ENCODE measurements around the gene ZNF546.

Gene ZNF546

GRCh38 chr19:40056505-40056904 is 59.6 kb downstream of the ZNF546 start:
- no peak for DNase-seq

DNA sequence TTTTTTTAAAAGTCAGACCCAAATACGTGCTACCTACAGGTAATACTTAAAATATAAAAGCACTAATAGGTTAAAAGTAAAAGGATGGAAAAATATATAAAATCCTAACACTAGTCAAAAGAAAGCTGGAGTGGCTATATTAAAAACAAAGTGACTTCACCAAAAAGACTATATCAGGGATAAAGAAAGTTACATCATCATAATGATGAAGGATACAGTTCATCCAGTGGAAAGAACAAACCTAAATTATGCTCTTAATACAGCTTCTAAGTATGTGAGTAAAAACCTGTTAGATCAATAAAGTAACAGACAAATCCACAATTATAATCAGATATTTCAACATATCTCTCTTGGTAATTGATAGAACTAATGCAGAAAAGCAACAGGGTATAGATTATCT is 60.3 kb downstream of the ZNF546 start:
- no peak for DNase-seq

- no peak for DNase-seq
Measured at GRCh38 chr19:40059624-40060023, 62.8 kb downstream of the ZNF546 start.

- no peak for DNase-seq
Measured at GRCh38 chr19:40070058-40070457, 73.2 kb downstream of the ZNF546 start.

Data from NCI-H2171 (cell line).